ENCODE data around the gene DHRS7C.

- TF ChIP-seq CTCF (IDR thresholded peaks at IDR 0.05; ENCODE audit: poor library complexity, severe bottlenecking) (no peak), EP300 (conservative IDR thresholded peaks at IDR 0.05; ENCODE audit: poor library complexity, severe bottlenecking) (no peak)
Measured at GRCh38 chr17:9811086-9811485, 19.7 kb upstream of the DHRS7C start.
